Measurements from ENCODE around the gene ARHGDIB.

The ARHGDIB gene

GRCh38 chr12:14911131-14911530 is 50.3 kb downstream of the ARHGDIB start:
- H3K4me3 ChIP-seq (ENCODE audit: low read depth, low read length) = no peak overlapping the region
- no peak for DNase-seq (ENCODE audit: low read depth)
- in situ Hi-C loops (cut with HindIII; ENCODE audit: low sequenced_read_pairs) = no loop called here
- no peak for TF ChIP-seq CTCF (IDR thresholded peaks at IDR 0.05; ENCODE audit: low read depth, low read length, missing control alignments)

DNA sequence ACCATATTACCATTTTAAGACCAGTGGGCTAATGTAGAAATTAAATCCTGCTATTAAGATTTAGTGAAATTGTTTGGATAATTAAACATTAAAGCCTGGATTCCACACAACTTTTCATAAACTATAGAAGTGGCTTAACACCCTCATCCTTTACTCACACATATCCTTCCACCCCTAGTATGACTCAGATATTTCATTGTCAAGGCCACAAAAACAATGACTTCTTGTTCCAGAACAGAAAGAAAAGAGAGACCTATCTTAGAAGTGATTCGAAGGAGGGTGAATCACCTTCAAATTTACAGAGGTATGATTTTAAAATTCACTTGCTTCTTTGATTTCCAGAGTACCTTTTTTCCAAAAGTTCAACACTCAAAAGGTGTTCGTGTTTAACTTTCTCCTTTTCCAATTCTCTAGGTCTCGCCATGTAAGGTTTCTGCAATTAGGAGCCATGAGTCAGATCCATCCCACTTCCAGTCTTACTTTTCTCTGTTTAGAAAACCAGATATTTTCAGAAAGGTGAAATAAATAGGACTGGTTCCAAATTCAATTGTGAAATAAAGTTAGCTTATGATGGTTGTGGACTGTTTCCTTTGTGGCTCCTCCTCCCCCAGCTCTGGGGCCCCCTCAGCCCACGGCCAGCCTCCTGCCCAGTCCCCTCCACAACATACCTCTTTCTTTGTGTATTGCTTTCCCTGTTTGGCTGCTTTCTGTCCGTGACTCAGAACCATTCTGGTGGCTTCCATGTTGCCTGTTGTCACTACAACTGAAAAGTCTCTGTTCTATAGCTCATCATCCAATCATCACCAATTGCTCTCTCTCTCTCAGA is 51.1 kb downstream of the ARHGDIB start:
- in situ Hi-C loops (cut with HindIII; ENCODE audit: low sequenced_read_pairs) = no loop called here
- no peak for TF ChIP-seq CTCF (IDR thresholded peaks at IDR 0.05; ENCODE audit: low read depth, low read length, missing control alignments)
- no peak overlapping the region for H3K4me3 ChIP-seq (ENCODE audit: low read depth, low read length)
- DNase-seq (ENCODE audit: low read depth) = no peak

- no peak for DNase-seq (ENCODE audit: low read depth)
- in situ Hi-C loops (cut with HindIII; ENCODE audit: low sequenced_read_pairs) = no loop called here
Observed at GRCh38 chr12:14907953-14908352, 53.4 kb downstream of the ARHGDIB start.

DNA sequence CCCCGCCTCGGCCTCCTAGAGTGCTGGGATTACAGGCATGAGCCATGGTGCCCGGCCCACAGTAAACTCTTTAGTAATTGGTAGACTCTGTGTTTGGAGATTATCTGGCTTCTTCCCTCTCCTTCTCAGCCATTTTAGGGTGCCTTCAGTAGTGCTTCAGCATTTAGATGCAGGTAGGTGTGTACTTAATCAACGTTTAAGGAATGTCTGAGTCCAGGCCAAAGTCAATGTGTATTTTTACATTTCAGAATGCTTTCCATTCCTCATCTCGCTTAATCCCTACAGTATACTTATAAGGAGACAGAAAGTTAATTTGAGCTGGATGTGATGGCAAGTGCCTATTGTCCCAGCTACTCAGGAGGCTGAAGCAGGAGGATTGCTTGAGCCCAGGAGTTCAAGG is 55.3 kb downstream of the ARHGDIB start:
- no peak for TF ChIP-seq CTCF (IDR thresholded peaks at IDR 0.05; ENCODE audit: low read depth, low read length, missing control alignments)
- no peak overlapping the region for H3K4me3 ChIP-seq (ENCODE audit: low read depth, low read length)
- no peak for DNase-seq (ENCODE audit: low read depth)
- in situ Hi-C loops (cut with HindIII; ENCODE audit: low sequenced_read_pairs) = no loop called here

More at GRCh38 chr12:14907953-14908352, 53.4 kb downstream of the ARHGDIB start:
- no peak overlapping the region for H3K4me3 ChIP-seq (ENCODE audit: low read depth, low read length)
- no peak for TF ChIP-seq CTCF (IDR thresholded peaks at IDR 0.05; ENCODE audit: low read depth, low read length, missing control alignments)

- in situ Hi-C loops (cut with HindIII; ENCODE audit: low sequenced_read_pairs) = no loop called here
- no peak for DNase-seq (ENCODE audit: low read depth)
- no peak for TF ChIP-seq CTCF (IDR thresholded peaks at IDR 0.05; ENCODE audit: low read depth, low read length, missing control alignments)
- H3K4me3 ChIP-seq (ENCODE audit: low read depth, low read length) = no peak overlapping the region
Observed at GRCh38 chr12:14905269-14906004, 56.0 kb downstream of the ARHGDIB start.

GRCh38 chr12:14904854-14905253 is 56.5 kb downstream of the ARHGDIB start:
- TF ChIP-seq CTCF (IDR thresholded peaks at IDR 0.05; ENCODE audit: low read depth, low read length, missing control alignments) = no peak
- no peak for DNase-seq (ENCODE audit: low read depth)
- no peak overlapping the region for H3K4me3 ChIP-seq (ENCODE audit: low read depth, low read length)
- in situ Hi-C loops (cut with HindIII; ENCODE audit: low sequenced_read_pairs) = no loop called here
